ENCODE results near the gene PTPRM.

PTPRM gene

GRCh38 chr18:7566567-7567473 is at the start of gene PTPRM:
TSS of gene PTPRM (plus strand) at chr18:7567316. CDS start at chr18:7567819, 503 bp downstream.
- DNase-seq (ENCODE audit: low read depth), result peak; percentile 8

DNA sequence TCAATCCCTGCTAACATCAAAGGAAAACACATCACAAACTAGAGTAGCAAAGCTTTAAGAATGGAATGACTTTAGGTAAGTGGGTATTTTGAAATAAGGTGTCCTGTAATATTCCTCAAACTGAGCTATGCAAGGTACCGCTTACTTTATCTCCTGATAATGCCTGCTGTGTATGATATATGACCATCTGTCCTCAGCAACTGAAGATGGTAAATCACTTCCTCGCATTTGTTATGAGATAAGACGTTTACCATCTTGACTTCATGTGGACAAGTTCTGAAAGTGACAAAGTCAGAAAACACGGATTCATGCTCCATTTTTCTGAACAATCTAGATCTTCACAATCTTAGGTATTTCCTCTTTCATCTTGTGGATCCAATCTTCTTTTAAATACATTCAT is 49.3 kb upstream of the PTPRM start:
- no peak for DNase-seq (ENCODE audit: low read depth)

DNA sequence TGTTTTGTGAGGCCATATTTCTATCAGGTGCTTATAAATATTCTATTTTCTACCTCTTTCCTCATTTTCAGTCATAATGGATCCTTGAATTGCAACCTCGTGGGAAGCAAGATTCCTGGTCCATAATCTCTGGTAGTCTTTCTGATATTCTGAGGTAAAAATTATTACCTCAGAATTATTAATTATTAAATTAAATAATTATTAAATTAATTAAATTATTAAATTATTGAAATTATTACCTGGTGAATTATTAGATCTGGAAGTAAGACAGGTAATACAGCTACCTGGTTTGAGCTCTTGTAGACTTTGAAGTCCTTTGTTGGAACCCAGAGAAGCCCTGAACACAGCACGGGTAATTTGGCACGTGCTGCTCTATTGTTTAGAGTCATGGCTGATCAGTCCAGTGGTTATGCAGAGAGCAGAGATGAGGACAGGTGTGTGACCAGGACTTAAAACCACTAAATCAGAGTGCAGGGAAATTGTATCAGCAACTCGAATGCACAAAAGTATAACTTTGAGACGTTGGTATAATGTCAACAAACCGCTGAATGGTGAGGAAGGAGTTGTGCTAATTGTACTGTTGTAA is 46.8 kb upstream of the PTPRM start:
- DNase-seq (ENCODE audit: low read depth), result no peak

DNA sequence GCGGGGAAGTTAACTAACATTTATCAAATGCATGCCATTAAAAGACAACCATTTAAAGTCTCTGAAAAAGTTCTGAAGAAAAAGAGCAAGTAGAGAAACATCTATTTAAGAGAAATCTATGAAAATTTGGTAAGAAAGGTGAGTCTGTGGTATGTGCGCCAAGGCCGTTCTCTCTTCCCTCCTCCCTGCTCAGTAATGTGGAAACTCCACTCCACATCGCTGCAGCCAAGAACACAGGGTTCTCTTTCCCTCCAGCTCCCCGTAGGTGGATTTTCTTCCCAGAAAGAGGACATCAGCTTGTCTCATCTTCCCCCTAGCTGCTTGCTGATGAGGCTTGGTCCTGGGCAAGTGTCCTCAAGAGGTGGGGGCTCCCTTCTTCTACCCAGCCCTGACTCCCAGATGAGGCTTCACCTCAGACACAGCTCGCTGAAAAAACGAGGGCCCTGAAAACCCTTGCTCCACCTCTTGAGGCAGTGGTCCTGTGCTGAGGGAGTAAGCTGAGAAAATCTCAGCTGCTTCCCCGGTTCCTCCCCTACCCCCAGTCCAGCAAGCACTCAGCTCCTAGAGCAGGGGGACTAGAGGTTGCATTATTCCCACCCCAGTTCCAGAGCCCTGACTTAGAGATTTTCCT is 45.8 kb upstream of the PTPRM start:
- DNase-seq (ENCODE audit: low read depth), result no peak

DNA sequence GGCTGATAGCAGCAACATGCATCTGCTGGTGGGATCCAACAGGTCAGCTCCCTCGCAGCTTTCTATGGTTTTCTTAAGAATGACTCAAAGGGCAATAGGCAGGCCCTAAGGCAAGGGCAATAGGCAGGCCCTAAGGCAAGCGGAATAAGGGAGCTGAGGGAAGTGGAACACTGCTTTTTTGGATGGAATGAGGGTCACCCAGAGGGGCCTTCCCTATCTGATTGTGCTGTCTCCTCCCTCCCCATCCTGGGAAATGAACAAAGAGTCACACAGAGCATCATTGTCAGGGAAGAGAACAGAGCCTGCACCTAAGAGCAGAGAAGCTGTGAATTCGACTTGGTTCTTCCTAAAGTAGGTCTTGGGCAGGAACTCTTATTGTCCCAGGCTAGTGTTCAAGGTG is 43.3 kb upstream of the PTPRM start:
- no peak for DNase-seq (ENCODE audit: low read depth)

GRCh38 chr18:7524786-7525185 is 42.3 kb upstream of the PTPRM start:
- no peak for DNase-seq (ENCODE audit: low read depth)

DNA sequence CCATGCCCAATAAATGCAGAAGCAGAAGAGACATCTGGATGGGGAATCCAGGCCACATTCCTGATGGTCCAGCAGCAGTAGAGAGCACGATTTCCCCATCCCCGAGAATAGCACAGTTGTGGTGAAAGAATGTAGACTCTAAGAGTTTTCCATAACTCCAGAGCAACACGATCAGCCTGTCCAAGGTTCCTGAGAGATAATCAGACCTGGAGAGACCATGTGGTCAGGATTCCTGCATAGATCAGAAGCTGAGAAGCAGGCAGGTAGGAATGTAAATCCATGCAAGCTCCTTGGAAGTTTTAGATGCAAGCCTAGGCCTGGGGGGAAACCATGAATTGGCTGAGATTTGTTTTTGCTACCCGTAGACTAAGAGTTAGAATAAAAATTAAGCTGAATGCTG is 34.2 kb upstream of the PTPRM start:
- DNase-seq (ENCODE audit: low read depth), result no peak

GRCh38 chr18:7535436-7536205 is 31.5 kb upstream of the PTPRM start:
- DNase-seq (ENCODE audit: low read depth), result no peak

- DNase-seq (ENCODE audit: low read depth), result no peak
Observed at GRCh38 chr18:7537145-7537544, 30.0 kb upstream of the PTPRM start.

- DNase-seq (ENCODE audit: low read depth), result no peak
Observed at GRCh38 chr18:7541835-7542234, 25.3 kb upstream of the PTPRM start.

DNA sequence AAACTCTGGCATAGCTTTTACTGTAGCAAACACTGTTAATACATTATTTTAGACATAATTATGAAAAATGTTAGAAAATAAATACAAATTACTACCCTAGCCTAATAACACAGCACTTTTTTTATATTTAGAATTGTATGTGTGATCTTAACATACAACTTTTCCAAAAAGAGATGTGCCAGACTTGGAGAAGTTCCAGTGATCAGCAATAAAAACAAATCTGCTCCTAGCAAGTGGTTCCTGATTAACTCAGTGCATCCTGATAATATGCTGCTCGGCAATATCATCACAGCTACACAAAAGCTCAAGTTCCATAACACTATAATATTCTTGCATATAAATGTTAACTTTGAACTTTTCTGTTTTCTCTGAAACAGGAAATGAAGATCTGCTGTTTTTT is 22.4 kb upstream of the PTPRM start:
- DNase-seq (ENCODE audit: low read depth), result no peak

GRCh38 chr18:7545734-7546133 is 21.4 kb upstream of the PTPRM start:
- DNase-seq (ENCODE audit: low read depth), result no peak

GRCh38 chr18:7548221-7548620 is 18.9 kb upstream of the PTPRM start:
- no peak for DNase-seq (ENCODE audit: low read depth)

GRCh38 chr18:7548721-7549120 is 18.4 kb upstream of the PTPRM start:
- DNase-seq (ENCODE audit: low read depth), result no peak

- DNase-seq (ENCODE audit: low read depth), result no peak
Observed at GRCh38 chr18:7557973-7558372, 9.1 kb upstream of the PTPRM start.

- DNase-seq (ENCODE audit: low read depth), result no peak
Observed at GRCh38 chr18:7558769-7559168, 8.3 kb upstream of the PTPRM start.

GRCh38 chr18:7559709-7560319 is 7.3 kb upstream of the PTPRM start:
- DNase-seq (ENCODE audit: low read depth), result no peak

DNA sequence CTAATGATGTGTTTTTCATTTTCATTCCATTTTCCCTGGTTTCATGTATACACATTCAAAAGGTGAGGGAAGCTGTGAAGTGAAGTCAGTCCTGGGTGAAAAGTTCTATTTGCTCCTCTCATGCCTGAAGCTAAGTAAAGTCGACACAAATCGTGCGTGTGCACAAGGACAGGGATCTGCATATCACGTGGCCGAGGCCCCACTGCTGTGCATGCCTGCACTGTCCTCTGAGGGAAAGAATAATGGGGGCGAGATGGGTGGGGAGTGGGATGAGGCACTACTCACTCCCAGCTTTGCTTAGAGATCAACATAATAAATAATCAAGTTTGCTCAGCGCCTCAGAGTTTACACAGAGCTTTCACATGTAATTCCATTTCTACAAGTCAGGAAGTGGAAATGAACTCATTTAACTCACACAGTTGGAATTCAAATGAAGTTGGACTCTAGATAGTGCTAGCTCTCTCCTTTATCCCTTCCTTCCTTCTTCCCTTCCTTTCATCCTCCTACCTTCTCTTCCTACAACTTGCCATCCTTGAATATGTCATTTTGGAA is 5.1 kb upstream of the PTPRM start:
- no peak for DNase-seq (ENCODE audit: low read depth)

DNA sequence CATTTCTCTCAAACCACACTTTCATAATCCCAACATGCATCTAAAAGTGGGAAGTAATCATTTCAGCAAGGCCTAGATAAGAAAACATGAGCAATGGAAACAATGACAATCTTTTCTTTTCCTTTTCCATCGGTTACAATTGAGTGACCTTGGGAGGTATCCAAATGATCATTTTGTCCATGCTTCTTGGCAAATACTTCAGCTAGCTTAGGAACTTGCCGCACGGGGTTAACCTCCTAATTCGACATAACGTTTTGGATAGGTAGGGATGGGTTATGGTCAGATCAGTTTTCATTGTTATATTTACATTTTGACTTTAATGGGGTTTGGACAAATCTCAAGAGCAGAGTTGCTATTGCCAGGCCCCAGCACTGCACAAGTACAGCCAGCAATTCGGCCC is 4.6 kb upstream of the PTPRM start:
- no peak for DNase-seq (ENCODE audit: low read depth)

GRCh38 chr18:7565677-7566076 is 1.4 kb upstream of the PTPRM start:
- no peak for DNase-seq (ENCODE audit: low read depth)

GRCh38 chr18:7566244-7566566 is 911 bp upstream of the PTPRM start:
- DNase-seq (ENCODE audit: low read depth), result no peak

All from stimulated activated CD4-positive, alpha-beta T cell treated with anti-CD3 and anti-CD28 coated beads, Interleukin-2, amount 100 ng/mL, for 4 hours (primary cell).